Measurements from ENCODE around the gene TFB1M. TPM values are rescaled to one million over a fixed set of nuclear protein-coding genes. Genes with fewer than 3 reads are reported as not detected.

The TFB1M gene
- total and polyA plus RNA-seq, 9 of the 15 experiments (the other 6 are each of a cell fraction or from before 2014, with no cell fraction given) = 34.6 to 145 (median 40.4) TPM

- H3K9ac ChIP-seq (ENCODE audit: insufficient read depth in 1 of 2, low read depth in 2 of 2, low read length in 2 of 2) = no peak overlapping the region
- H3K4me2 ChIP-seq (ENCODE audit: insufficient read depth, low read length) = no peak overlapping the region
- BruUV-seq (replicated peaks) = no TSS peak
- POLR2A ChIA-PET = interaction anchor here (0.6 kb wide), 1 partner anchor 42 kb away, joined by 3 read pairs; no protein-coding TSS in a partner anchor
- no peak overlapping the region for H3K27ac ChIP-seq (ENCODE audit: extremely low read depth, low read depth, low read length)
- H3K9me3 ChIP-seq (replicated peaks; ENCODE audit: control insufficient read depth, insufficient read depth, low read depth, low read length) = no peaks in the 10 kb centered on the region
- CTCF ChIA-PET (ENCODE audit: low intra/inter-chr PET ratio) = no interaction called here
- no peak overlapping the region for H3K4me3 ChIP-seq
- DNase-seq (ENCODE audit: extremely low read depth in 1 of 4, low spot score in 3 of 4) (no peak), FAIRE-seq (no peak), ATAC-seq (no peak)
- intact Hi-C loops (cut with micrococcal nuclease) = loop anchor here (5.0 kb wide), 2 partner anchors 438 to 1033 kb away; no protein-coding TSS in a partner anchor
- H3K79me2 ChIP-seq (ENCODE audit: control insufficient read depth, insufficient read depth, low read length) = no peaks in the 10 kb centered on the region
- no peak overlapping the region for H2AFZ ChIP-seq (ENCODE audit: low read depth, low read length)
- H3K36me3 ChIP-seq (ENCODE audit: control insufficient read depth, insufficient read depth, low read length) = no peaks in the 10 kb centered on the region
- peaks cover 5 to 7% of the 10 kb centered on the region in 2 experiments; a peak in 4 of 5 replicates for H3K27me3 ChIP-seq (ENCODE audit: control insufficient read depth in 2 of 2, insufficient read depth in 2 of 2, low read length in 2 of 2)
- H4K20me1 ChIP-seq (replicated peaks; ENCODE audit: control insufficient read depth, insufficient read depth, low read length) = no peaks in the 10 kb centered on the region
- in situ Hi-C loops (cut with MboI) = no loop called here
- no peaks in the 10 kb centered on the region; a peak in 1 of 5 replicates for H3K4me1 ChIP-seq (replicated peaks in 1 of 2; ENCODE audit: control insufficient read depth in 2 of 2, insufficient read depth in 2 of 2, low read length in 2 of 2)
- H3K9me1 ChIP-seq (ENCODE audit: control insufficient read depth, insufficient read depth, low read length) = no peaks in the 10 kb centered on the region
- WGBS (ENCODE audit: insufficient coverage, low coverage, missing lambda C conversion rate) = 34% methylated on average over 8 of the region's 8 CpGs
- TF ChIP-seq SAFB2 (IDR thresholded peaks at IDR 0.05; ENCODE audit: borderline replicate concordance, low read depth, low read length, severe bottlenecking) = no peak
- no peak for TF ChIP-seq CGGBP1 (CRISPR knock-in tag; IDR thresholded peaks at IDR 0.05)
- TF ChIP-seq ESRRA (IDR thresholded peaks at IDR 0.05; ENCODE audit: borderline replicate concordance, low read depth) = no peak
- no peak for TF ChIP-seq RERE (CRISPR knock-in tag; IDR thresholded peaks at IDR 0.05; ENCODE audit: borderline replicate concordance)
- TF ChIP-seq ZNF253 (CRISPR knock-in tag; conservative IDR thresholded peaks at IDR 0.05) = no peak
- TF ChIP-seq ZNF224 (CRISPR knock-in tag; IDR thresholded peaks at IDR 0.05) = no peak
- no peak for TF ChIP-seq ZNF511 (CRISPR knock-in tag; IDR thresholded peaks at IDR 0.05)
- TF ChIP-seq CEBPG (CRISPR knock-in tag; IDR thresholded peaks at IDR 0.05) = no peak
- no peak for TF ChIP-seq CEBPG (tag; conservative IDR thresholded peaks at IDR 0.05 in 1 of 2, IDR thresholded peaks at IDR 0.05 in 1 of 2)
- no peak for TF ChIP-seq TAF15 (IDR thresholded peaks at IDR 0.05; ENCODE audit: low read depth, low read length)
- TF ChIP-seq ZNF212 (CRISPR knock-in tag; IDR thresholded peaks at IDR 0.05) = no peak
- TF ChIP-seq ZBTB2 (IDR thresholded peaks at IDR 0.05) = no peak
- no peak for TF ChIP-seq PHB (CRISPR knock-in tag; IDR thresholded peaks at IDR 0.05)
- TF ChIP-seq ZNF324 (CRISPR knock-in tag; IDR thresholded peaks at IDR 0.05) = no peak
- TF ChIP-seq ZNF644 (tag; IDR thresholded peaks at IDR 0.05; ENCODE audit: low read depth) = no peak
Measured at GRCh38 chr6:155329460-155330132, 15.3 kb upstream of the TFB1M start.
